Measurements from ENCODE around the gene CAVIN2. TPM values are rescaled to one million over a fixed set of nuclear protein-coding genes. Genes with fewer than 3 reads are reported as not detected.

The CAVIN2 gene
- total and polyA plus RNA-seq, 9 donors: 34.0 to 67.6 (median 42.6) TPM

DNA sequence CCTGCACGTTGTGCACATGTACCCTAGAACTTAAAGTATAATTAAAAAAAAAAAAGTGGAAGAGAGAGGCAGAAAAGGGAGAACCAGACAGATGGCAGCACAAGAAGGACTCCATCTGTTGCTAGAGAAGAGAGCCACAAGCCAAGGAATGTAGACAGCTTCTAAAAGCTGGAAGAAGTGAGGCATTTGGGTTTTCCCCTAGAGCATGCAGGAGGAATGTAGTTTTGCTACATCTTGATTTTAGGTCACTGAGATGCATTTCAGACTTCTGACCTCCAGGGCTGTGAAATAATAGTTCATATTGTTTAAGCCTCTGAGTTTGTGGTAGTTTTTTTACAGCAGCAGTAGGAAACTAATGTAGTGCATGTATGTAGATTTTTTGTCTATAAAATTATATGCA lies 46.0 kb downstream of the CAVIN2 start:
- intact Hi-C loops (cut with DNase I): no loop called here
- no peak overlapping the region for H3K4me3 ChIP-seq
- no peak overlapping the region for H3K27ac ChIP-seq
- no peaks in the 10 kb centered on the region for H3K9me3 ChIP-seq
- WGBS, 3 donors: 90 to 95% (median 94%) methylated on average over 1 of the region's 1 CpG
- H3K4me1 ChIP-seq (ENCODE audit: insufficient read depth): no peaks in the 10 kb centered on the region
- TF ChIP-seq EP300 (IDR thresholded peaks at IDR 0.05) (no peak), POLR2A (IDR thresholded peaks at IDR 0.05) (no peak)
- TF ChIP-seq, protein P1, sequence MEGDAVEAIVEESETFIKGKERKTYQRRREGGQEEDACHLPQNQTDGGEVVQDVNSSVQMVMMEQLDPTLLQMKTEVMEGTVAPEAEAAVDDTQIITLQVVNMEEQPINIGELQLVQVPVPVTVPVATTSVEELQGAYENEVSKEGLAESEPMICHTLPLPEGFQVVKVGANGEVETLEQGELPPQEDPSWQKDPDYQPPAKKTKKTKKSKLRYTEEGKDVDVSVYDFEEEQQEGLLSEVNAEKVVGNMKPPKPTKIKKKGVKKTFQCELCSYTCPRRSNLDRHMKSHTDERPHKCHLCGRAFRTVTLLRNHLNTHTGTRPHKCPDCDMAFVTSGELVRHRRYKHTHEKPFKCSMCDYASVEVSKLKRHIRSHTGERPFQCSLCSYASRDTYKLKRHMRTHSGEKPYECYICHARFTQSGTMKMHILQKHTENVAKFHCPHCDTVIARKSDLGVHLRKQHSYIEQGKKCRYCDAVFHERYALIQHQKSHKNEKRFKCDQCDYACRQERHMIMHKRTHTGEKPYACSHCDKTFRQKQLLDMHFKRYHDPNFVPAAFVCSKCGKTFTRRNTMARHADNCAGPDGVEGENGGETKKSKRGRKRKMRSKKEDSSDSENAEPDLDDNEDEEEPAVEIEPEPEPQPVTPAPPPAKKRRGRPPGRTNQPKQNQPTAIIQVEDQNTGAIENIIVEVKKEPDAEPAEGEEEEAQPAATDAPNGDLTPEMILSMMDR (IDR thresholded peaks at IDR 0.05): no peak
- no peaks in the 10 kb centered on the region for H3K36me3 ChIP-seq
- no peaks in the 10 kb centered on the region for H3K27me3 ChIP-seq
- no peak for DNase-seq

DNA sequence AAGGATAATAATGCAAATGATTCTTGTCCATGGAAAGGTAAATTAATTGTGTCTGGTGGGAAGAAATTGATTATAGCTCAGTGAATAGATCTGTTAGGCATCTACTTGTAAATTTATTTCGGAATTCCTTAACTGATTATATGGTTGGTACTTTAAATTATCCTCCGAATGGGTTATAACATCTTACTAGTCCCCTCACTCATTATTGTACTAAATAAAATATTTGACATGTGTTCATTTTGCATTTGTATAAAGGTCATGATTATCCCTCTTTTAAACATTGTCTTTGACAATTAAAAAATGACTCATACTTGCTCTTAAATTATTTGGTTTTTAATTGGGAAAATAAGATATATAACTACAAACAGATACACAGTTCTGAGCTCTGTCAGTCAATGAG lies 47.4 kb downstream of the CAVIN2 start:
- Histone ChIP-seq H3K4me1 (ENCODE audit: insufficient read depth) (no peaks in the 10 kb centered on the region), H3K27ac (no peak overlapping the region), H3K36me3 (no peaks in the 10 kb centered on the region), H3K4me3 (no peak overlapping the region), H3K27me3 (no peaks in the 10 kb centered on the region), H3K9me3 (no peaks in the 10 kb centered on the region)
- TF ChIP-seq EP300 (IDR thresholded peaks at IDR 0.05): no peak
- no peak for TF ChIP-seq POLR2A (IDR thresholded peaks at IDR 0.05)
- TF ChIP-seq, protein P1 (IDR thresholded peaks at IDR 0.05): no peak
- no peak for DNase-seq
- intact Hi-C loops (cut with DNase I): no loop called here
- 92 to 97% (median 95%) methylated on average over 2 of the region's 2 CpGs for WGBS, 3 donors

DNA sequence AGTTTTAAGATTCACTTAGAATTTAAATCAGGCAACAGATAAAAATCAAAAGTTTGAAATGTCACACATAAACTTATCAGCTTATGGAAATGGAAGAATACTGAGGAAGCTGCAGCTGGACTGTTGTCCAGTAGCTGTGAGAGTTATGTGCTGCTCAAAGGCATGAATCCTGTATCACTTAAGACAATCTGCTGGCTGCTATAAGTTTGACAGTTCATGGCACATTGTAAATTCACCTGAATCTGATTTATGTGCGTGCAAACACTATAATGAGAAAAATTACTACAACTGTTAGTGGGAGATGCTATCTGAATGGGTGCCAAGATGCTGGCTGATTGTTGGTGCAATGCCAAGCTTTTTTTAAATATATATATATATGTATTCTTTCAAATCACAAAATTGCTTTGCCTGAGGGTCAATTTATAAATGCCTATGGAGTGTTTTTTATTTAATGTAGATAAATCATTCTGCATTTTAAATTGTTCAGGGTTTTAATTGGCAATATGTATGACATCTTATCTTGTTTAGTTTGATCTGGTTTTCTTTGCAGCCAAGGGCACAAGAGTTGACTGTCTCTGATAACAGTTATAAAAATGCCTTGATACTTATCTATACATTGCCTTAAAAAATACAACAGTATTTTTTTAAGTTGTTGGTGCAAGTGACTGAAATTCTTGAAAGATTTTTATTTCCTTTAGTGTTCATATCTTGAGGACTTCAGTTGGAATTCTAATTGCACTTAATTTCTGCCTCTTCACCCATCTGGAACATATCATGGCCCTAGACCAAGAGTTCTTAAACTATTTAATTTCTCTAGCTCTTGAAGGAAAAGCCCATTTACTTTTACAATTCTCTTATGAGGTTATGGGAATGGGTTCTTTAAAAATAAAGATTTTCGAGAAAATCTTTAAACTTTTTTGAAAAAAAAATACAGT lies 48.7 kb downstream of the CAVIN2 start:
- intact Hi-C loops (cut with DNase I): no loop called here
- no peaks in the 10 kb centered on the region for H3K27me3 ChIP-seq
- H3K9me3 ChIP-seq: no peaks in the 10 kb centered on the region
- WGBS, 3 donors: 58 to 68% (median 67%) methylated on average over 2 of the region's 2 CpGs
- TF ChIP-seq POLR2A (IDR thresholded peaks at IDR 0.05) (no peak), EP300 (IDR thresholded peaks at IDR 0.05) (no peak)
- TF ChIP-seq, protein P1 (IDR thresholded peaks at IDR 0.05): no peak
- DNase-seq: no peak
- no peaks in the 10 kb centered on the region for H3K36me3 ChIP-seq
- H3K4me3 ChIP-seq: no peak overlapping the region
- H3K27ac ChIP-seq: no peak overlapping the region
- H3K4me1 ChIP-seq (ENCODE audit: insufficient read depth): no peaks in the 10 kb centered on the region

DNA sequence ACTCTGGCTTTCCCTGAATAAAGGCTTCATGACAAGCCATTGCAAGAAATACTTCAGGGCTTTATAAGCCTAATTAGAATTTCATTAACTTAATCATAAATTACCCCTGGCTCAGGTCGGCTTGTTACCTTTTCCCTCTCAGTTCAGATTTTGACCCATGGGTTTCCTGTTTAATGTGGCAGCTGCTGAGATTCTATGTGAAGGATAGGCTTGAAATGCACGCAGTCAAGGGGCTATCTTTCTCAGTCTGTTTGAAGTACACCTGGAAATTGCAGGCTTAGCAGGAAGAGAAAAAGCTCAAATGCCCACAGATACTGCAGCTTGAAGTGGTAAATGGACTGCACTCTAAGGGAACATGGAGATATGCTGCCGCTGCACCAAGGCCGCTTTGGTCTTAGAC lies 49.4 kb downstream of the CAVIN2 start:
- intact Hi-C loops (cut with DNase I): no loop called here
- TF ChIP-seq, protein P1 (IDR thresholded peaks at IDR 0.05): no peak
- TF ChIP-seq EP300 (IDR thresholded peaks at IDR 0.05) (no peak), POLR2A (IDR thresholded peaks at IDR 0.05) (no peak)
- H3K9me3 ChIP-seq: no peaks in the 10 kb centered on the region
- 55 to 77% (median 59%) methylated on average over 4 of the region's 4 CpGs for WGBS, 3 donors
- no peaks in the 10 kb centered on the region for H3K4me1 ChIP-seq (ENCODE audit: insufficient read depth)
- no peaks in the 10 kb centered on the region for H3K36me3 ChIP-seq
- no peaks in the 10 kb centered on the region for H3K27me3 ChIP-seq
- DNase-seq: no peak
- H3K27ac ChIP-seq: no peak overlapping the region
- H3K4me3 ChIP-seq: no peak overlapping the region
